OCI-LY3 (cell line): ENCODE results near the gene SEC22A.
"Not testable (repeated sequence)": the region's sequence is repeated elsewhere in the genome, so short reads cannot be mapped to it uniquely, and the experiment has no call there.

ENCODE experiments used
- H2AFZ ChIP-seq: fragments of 200-600, 300-600 bp; shearing (Covaris generic); 2 replicates; pipeline ENCODE4 v1.6.0; 2014; ENCODE audit warnings: antibody characterized with exemption, low read depth, low read length
- H3K27ac ChIP-seq: fragments of 200-600, 300-600 bp; sonication (generic); 2 replicates; pipeline ENCODE4 v1.5.1; 2014; ENCODE audit warnings: mild to moderate bottlenecking, low read length, moderate library complexity, mixed read lengths
- H3K27me3 ChIP-seq: fragments of 200-600, 300-600 bp; sonication (generic); 2 replicates; pipeline ENCODE4 v1.6.1; 2014; ENCODE audit warnings: low read depth, low read length, mixed read lengths
- H3K36me3 ChIP-seq: fragments of 200-600, 300-600 bp; sonication (generic); replicated peaks from 2 replicates; pipeline ENCODE3; 2014; ENCODE audit warnings: low read depth, low read length, mixed read lengths
- H3K4me1 ChIP-seq: fragments of 300-600, 200-600 bp; sonication (generic); 2 replicates; pipeline ENCODE4 v1.6.1; 2014; ENCODE audit warnings: low read length, mixed read lengths
- H3K4me2 ChIP-seq: fragments of 200-600, 300-600 bp; sonication (generic); 2 replicates; pipeline ENCODE4 v1.6.1; 2014; ENCODE audit warnings: low read length, mixed read lengths
- H3K4me3 ChIP-seq: fragments of 300-600, 200-600 bp; sonication (generic); 2 replicates; pipeline ENCODE4 v1.5.1; 2014; ENCODE audit warnings: antibody characterized with exemption, mild to moderate bottlenecking, low read length, moderate library complexity
- H3K79me2 ChIP-seq: fragments of 300-600, 200-600 bp; shearing (Covaris generic); 2 replicates; pipeline ENCODE4 v1.6.1; 2014; ENCODE audit warnings: mild to moderate bottlenecking, low read length, mixed read lengths
- H3K9ac ChIP-seq: fragments of 300-600, 200-600 bp; shearing (Covaris generic); 2 replicates; pipeline ENCODE4 v1.6.0; 2014; ENCODE audit warnings: mild to moderate bottlenecking, low read length, moderate library complexity
- H3K9me3 ChIP-seq: fragments of 200-600, 300-600 bp; shearing (Covaris generic); 2 replicates; pipeline ENCODE4 v1.6.1; 2014; ENCODE audit warnings: low read length, mixed read lengths; ENCODE audit not compliant: insufficient read depth
- H4K20me1 ChIP-seq: fragments of 200-600, 300-600 bp; sonication (generic); 2 replicates; pipeline ENCODE4 v1.6.1; 2016; ENCODE audit warnings: low read length, mixed read lengths; ENCODE audit not compliant: insufficient read depth
- CTCF ChIP-seq: fragments of 200-600, 300-600 bp; sonication (generic); IDR thresholded peaks from 2 replicates; pipeline ENCODE4 v1.5.1; 2014; ENCODE audit warnings: antibody characterized with exemption, low read length, low read depth
- EZH2phosphoT487 ChIP-seq: fragments of 200-600 bp; shearing (Covaris generic); IDR thresholded peaks from 2 replicates; pipeline ENCODE4 v1.6.1; 2018; ENCODE audit warnings: antibody characterized with exemption, mixed run types, low read depth

SEC22A gene

DNA sequence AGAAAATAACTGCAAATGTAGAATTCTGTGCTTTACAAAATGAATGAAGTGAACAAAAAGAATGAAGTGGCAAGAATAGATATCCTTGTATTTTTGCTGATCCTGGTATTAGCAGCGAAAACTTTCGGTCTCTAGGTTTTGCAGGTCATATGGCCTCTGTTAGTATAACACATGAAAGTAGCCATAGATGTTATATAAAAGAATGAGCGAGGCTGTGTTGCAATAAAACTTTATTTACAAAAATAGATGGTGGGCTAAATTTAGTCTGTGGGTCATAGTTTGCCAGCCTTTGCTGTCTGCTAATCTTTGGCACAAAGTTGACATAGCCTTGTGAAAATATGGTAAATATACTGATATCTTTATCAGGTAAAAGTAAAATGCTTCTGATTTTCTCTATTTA, 35.2 kb downstream of the SEC22A start:
- Histone ChIP-seq H3K4me3 (no peak overlapping the region), H2AFZ (no peak overlapping the region), H4K20me1 (no peaks in the 10 kb centered on the region), H3K4me2 (no peak overlapping the region), H3K36me3 (no peaks in the 10 kb centered on the region), H3K9ac (no peak overlapping the region), H3K9me3 (no peaks in the 10 kb centered on the region), H3K79me2 (no peaks in the 10 kb centered on the region), H3K27ac (no peak overlapping the region), H3K4me1 (no peaks in the 10 kb centered on the region), H3K27me3 (no peaks in the 10 kb centered on the region)
- no peak for TF ChIP-seq CTCF
- TF ChIP-seq EZH2phosphoT487: no peak

GRCh38 chr3:123239186-123239585, 37.4 kb downstream of the SEC22A start:
- not testable (repeated sequence) for H3K4me3 ChIP-seq, H3K27ac ChIP-seq, H3K27me3 ChIP-seq, H3K36me3 ChIP-seq, H3K4me2 ChIP-seq, H3K9ac ChIP-seq, H3K79me2 ChIP-seq, H2AFZ ChIP-seq, H3K9me3 ChIP-seq, H4K20me1 ChIP-seq, H3K4me1 ChIP-seq

GRCh38 chr3:123239756-123240155, 38.0 kb downstream of the SEC22A start:
- TF ChIP-seq CTCF: no peak
- no peak for TF ChIP-seq EZH2phosphoT487
- no peak overlapping the region for H3K27ac ChIP-seq
- H3K36me3 ChIP-seq: no peaks in the 10 kb centered on the region
- no peaks in the 10 kb centered on the region for H3K79me2 ChIP-seq
- no peak overlapping the region for H2AFZ ChIP-seq
- H3K9ac ChIP-seq: no peak overlapping the region
- H3K4me2 ChIP-seq: no peak overlapping the region
- H3K27me3 ChIP-seq: no peaks in the 10 kb centered on the region
- no peaks in the 10 kb centered on the region for H3K9me3 ChIP-seq
- no peak overlapping the region for H3K4me3 ChIP-seq
- H4K20me1 ChIP-seq: no peaks in the 10 kb centered on the region
- no peaks in the 10 kb centered on the region for H3K4me1 ChIP-seq

- H3K4me1 ChIP-seq: no peaks in the 10 kb centered on the region
- no peaks in the 10 kb centered on the region for H4K20me1 ChIP-seq
- H2AFZ ChIP-seq: no peak overlapping the region
- no peak overlapping the region for H3K9ac ChIP-seq
- no peak overlapping the region for H3K4me2 ChIP-seq
- no peak for TF ChIP-seq EZH2phosphoT487
- no peak for TF ChIP-seq CTCF
- H3K36me3 ChIP-seq: peaks cover 7% of the 10 kb centered on the region
- no peaks in the 10 kb centered on the region for H3K79me2 ChIP-seq
- H3K4me3 ChIP-seq: no peak overlapping the region
- H3K27me3 ChIP-seq: no peaks in the 10 kb centered on the region
- no peaks in the 10 kb centered on the region for H3K9me3 ChIP-seq
- H3K27ac ChIP-seq: no peak overlapping the region
Measured at GRCh38 chr3:123244128-123244527, 42.4 kb downstream of the SEC22A start.

DNA sequence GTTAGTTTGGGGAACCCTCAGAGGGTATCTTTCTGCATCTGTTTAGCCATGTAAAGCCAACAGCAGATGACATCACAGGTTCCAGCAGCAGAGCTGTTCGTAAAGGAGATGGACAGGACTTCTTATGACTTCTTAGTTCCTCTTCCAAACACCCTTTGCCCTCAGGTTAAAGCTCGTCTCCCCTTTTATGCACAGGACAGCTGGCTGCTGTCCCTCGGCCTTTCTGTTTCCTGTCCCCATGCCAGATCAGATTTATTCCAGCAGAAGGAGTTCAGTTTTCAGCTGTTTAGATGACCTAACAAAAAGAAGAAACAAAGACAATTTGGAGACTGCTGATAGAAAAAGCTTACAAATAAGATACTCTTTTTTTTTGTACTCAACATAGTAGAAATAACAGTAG, 45.1 kb downstream of the SEC22A start:
- Histone ChIP-seq H3K4me3 (no peak overlapping the region), H3K9ac (no peak overlapping the region), H3K27me3 (no peaks in the 10 kb centered on the region), H3K4me1 (no peaks in the 10 kb centered on the region), H2AFZ (no peak overlapping the region), H3K36me3 (peaks cover 7% of the 10 kb centered on the region), H3K27ac (no peak overlapping the region), H3K79me2 (no peaks in the 10 kb centered on the region), H3K9me3 (no peaks in the 10 kb centered on the region), H4K20me1 (no peaks in the 10 kb centered on the region), H3K4me2 (no peak overlapping the region)
- TF ChIP-seq CTCF (no peak), EZH2phosphoT487 (no peak)
